Ovary (tissue), 9 donors: ENCODE measurements around the gene MAML2. TPM values are rescaled to one million over a fixed set of nuclear protein-coding genes. Genes with fewer than 3 reads are reported as not detected.

Source experiments
- DNase-seq, 5 donors: peaks; one replicate each; pipeline ENCODE4 v3.0.0-alpha.2; 2019 to 2020
- H3K27ac ChIP-seq, 2 donors: fragments of 200-600 bp; one replicate each; pipeline versions ENCODE4 v1.5.1 to v1.8.0; 2019 to 2022
- H3K27me3 ChIP-seq: fragments of 200-600 bp; one replicate; pipeline ENCODE4 v1.8.0; 2022
- H3K36me3 ChIP-seq: fragments of 200-600 bp; sonication (generic); one replicate; pipeline ENCODE4 v1.5.1; 2019
- H3K4me1 ChIP-seq: one replicate; pipeline ENCODE4 v1.8.1; 2013; ENCODE audit warnings: mild to moderate bottlenecking, moderate library complexity; ENCODE audit not compliant: insufficient read depth
- H3K4me3 ChIP-seq: fragments of 200-600 bp; sonication (generic); one replicate; pipeline ENCODE4 v1.5.1; 2017
- H3K9me3 ChIP-seq, 2 donors: fragments of 200-600 bp in 1 of 2; sonication (generic) in 1 of 2; one replicate each; pipeline versions ENCODE4 v1.5.1 to v1.8.1; 2013 to 2019; ENCODE audit warnings: mild to moderate bottlenecking in 1 of 2, moderate library complexity in 1 of 2
- EP300 ChIP-seq: sonication (generic); formaldehyde crosslinking; IDR thresholded peaks from one replicate; pipeline ENCODE4 v1.6.1; 2017; ENCODE audit warnings: antibody characterized with exemption
- POLR2A ChIP-seq: fragments of 450-650 bp; IDR thresholded peaks from one replicate; pipeline ENCODE4 v1.6.1; 2017; ENCODE audit warnings: antibody characterized with exemption, mild to moderate bottlenecking, moderate library complexity
- WGBS, 3 donors: extraction: QIAGEN DNeasy Blood & Tissue Kit in 1 of 3; methylation state at CpG; one replicate each; pipeline versions ENCODE4 v1.1.5 to v1.1.7; 2013 to 2017; 5-methylcytosine and 5-hydroxymethylcytosine counted together
- intact Hi-C, 4 donors: fragments of 100-400 bp; cut with DNase I; formaldehyde crosslinking; loops; one replicate each; pipeline versions ENCODE4 v1.11.0 to v1.15.1; 2022 to 2023
- polyA plus RNA-seq, 2 donors: library from polyadenylated mRNA; stranded (reverse); fragments of 200-250 nt in 1 of 2; fragments of 350-450 nt in 1 of 2; fragmentation: Illumina TruSeq in 1 of 2; extraction: RNeasy Lipid Tissue Mini Kit (QIAGEN cat#74804) in 1 of 2; gene quantifications; one replicate each; pipeline ENCODE4 v1.2.3, GENCODE V29; 2013 to 2014
- total RNA-seq, 7 donors: library from RNA; depleted of rRNA in 2 of 7; stranded (reverse); fragments of >200 nt in 2 of 7; fragmentation: NEBNext Ultra II Directional in 3 of 7; extraction: Animal tissue kit (Norgen Biotek cat#: 25700) in 3 of 7; gene quantifications; one replicate each; pipeline versions ENCODE4 v1.1.0 to v1.2.4, GENCODE V29; 2016 to 2023
- TF ChIP-seq, protein P1 (sequence below), 3 donors: fragments of 450-650 bp in 2 of 3; fragments of 200-600 bp in 1 of 3; IDR thresholded peaks; one replicate each; pipeline versions ENCODE4 v1.5.1 to v1.8.0; 2016 to 2022; ENCODE audit warnings: antibody characterized with exemption in 3 of 3, mild to moderate bottlenecking in 1 of 3
- donor health status: DM: no; HTN: no; CAD: no; lungs with moderate emphysema.
- donor health status: DM: no; HTN: no; CAD: no.
- donor health status: Bipolar disorder and iron deficiency.
- donor health status: DM: yes; HTN: yes; CAD: no.
- donor health status: DM: no; HTN: no; CAD: no.
- donor health status: DM: yes; HTN: yes; CAD: no.

The MAML2 gene
- total and polyA plus RNA-seq, 9 donors, result 7.3 to 17.5 (median 14.6) TPM

DNA sequence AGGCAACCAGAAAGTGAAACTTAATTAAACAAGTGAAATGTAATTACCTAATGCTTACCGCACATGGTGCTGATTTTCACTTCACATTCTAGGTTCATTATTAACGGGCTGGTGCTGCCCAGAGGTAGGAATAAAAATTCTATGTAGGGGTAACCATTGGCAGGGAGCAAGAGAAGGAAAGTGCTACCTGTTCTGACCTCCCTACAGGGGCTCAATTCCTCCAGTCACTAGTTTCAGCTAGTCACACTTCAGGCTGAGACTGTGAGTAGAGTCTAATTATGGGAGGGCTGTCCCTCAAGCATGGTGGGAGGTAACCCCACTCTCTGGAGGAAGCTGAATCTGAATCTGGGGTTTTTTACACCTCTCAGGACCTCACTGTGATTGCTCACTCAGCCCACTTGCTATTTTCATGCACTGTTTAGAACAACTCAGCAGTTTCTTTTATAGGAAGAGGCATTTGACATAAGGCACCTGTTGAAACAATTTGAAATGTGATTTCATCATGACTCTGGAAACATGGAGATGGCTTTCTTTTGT, 75.4 kb downstream of the MAML2 start:
- no peak overlapping the region for H3K27ac ChIP-seq
- no peak for DNase-seq
- peaks cover 5% of the 10 kb centered on the region for H3K4me1 ChIP-seq
- no peak for TF ChIP-seq POLR2A
- TF ChIP-seq, protein P1, sequence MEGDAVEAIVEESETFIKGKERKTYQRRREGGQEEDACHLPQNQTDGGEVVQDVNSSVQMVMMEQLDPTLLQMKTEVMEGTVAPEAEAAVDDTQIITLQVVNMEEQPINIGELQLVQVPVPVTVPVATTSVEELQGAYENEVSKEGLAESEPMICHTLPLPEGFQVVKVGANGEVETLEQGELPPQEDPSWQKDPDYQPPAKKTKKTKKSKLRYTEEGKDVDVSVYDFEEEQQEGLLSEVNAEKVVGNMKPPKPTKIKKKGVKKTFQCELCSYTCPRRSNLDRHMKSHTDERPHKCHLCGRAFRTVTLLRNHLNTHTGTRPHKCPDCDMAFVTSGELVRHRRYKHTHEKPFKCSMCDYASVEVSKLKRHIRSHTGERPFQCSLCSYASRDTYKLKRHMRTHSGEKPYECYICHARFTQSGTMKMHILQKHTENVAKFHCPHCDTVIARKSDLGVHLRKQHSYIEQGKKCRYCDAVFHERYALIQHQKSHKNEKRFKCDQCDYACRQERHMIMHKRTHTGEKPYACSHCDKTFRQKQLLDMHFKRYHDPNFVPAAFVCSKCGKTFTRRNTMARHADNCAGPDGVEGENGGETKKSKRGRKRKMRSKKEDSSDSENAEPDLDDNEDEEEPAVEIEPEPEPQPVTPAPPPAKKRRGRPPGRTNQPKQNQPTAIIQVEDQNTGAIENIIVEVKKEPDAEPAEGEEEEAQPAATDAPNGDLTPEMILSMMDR (IDR thresholded peaks at IDR 0.05), result no peak
- no peak for TF ChIP-seq EP300
- H3K36me3 ChIP-seq, result no peaks in the 10 kb centered on the region
- 69 to 84% (median 74%) methylated on average over 2 of the region's 2 CpGs for WGBS, 3 donors
- no peaks in the 10 kb centered on the region for H3K27me3 ChIP-seq
- intact Hi-C loops, result no loop called here
- no peak overlapping the region for H3K4me3 ChIP-seq
- no peaks in the 10 kb centered on the region for H3K9me3 ChIP-seq

DNA sequence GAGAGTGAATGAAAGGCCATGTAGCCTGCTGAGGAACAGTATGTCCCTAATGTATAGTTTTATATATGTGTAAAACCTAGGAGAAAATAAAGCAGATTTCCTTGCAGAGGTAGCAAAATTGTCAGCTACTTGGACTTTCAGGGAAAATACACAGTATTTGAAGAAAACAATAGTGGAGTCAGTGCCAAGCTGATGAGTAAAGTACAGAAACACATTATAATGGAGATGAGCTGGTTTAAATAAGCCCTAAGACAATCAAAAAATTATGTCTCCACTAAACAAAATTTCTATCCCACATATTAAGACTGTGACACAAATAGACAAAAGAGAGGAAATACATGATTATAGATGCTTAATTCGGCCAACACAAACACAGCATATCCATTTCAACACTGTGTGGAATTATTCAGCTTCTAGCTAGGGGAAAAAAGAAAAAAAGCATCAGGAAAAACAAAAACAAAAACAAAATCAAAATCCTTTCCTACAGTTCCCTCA, 75.9 kb downstream of the MAML2 start:
- no peak for DNase-seq
- no peaks in the 10 kb centered on the region for H3K27me3 ChIP-seq
- 57 to 71% (median 67%) methylated on average over 1 of the region's 1 CpG for WGBS, 3 donors
- intact Hi-C loops, result no loop called here
- no peak overlapping the region for H3K4me3 ChIP-seq
- H3K36me3 ChIP-seq, result no peaks in the 10 kb centered on the region
- TF ChIP-seq EP300 (no peak), POLR2A (no peak)
- TF ChIP-seq, protein P1 (IDR thresholded peaks at IDR 0.05), result no peak
- no peak overlapping the region for H3K27ac ChIP-seq
- peaks cover 5% of the 10 kb centered on the region for H3K4me1 ChIP-seq
- no peaks in the 10 kb centered on the region for H3K9me3 ChIP-seq

DNA sequence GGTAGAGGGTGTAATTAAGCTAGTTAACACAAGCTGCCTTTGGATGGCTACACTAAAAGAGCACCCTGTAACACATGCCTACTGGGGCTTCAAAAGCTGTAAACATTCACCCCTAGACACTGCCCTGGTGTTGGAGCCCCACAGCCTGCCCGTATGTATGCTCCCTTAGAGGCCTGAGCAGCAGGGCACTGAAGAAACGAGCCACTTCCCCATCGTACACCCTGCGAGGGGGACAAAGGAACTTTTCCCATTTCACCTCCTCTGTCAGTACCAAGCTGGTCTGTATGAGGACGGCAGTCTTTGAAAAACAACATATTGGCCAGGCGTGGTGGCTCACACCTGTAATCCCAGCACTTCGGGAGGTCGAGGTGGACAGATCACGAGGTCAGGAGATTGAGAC, 77.0 kb downstream of the MAML2 start:
- Histone ChIP-seq H3K9me3 (no peaks in the 10 kb centered on the region), H3K27me3 (no peaks in the 10 kb centered on the region), H3K27ac (no peak overlapping the region), H3K36me3 (no peaks in the 10 kb centered on the region), H3K4me1 (peaks cover 5% of the 10 kb centered on the region), H3K4me3 (no peak overlapping the region)
- no peak for TF ChIP-seq POLR2A
- no peak for TF ChIP-seq EP300
- TF ChIP-seq, protein P1 (IDR thresholded peaks at IDR 0.05), result no peak
- WGBS, 3 donors, result 91 to 96% (median 94%) methylated on average over 9 of the region's 9 CpGs
- DNase-seq, result no peak
- intact Hi-C loops, result no loop called here

- Histone ChIP-seq H3K4me1 (peaks cover 6% of the 10 kb centered on the region), H3K4me3 (no peak overlapping the region), H3K27me3 (no peaks in the 10 kb centered on the region), H3K36me3 (no peaks in the 10 kb centered on the region), H3K27ac (no peak overlapping the region), H3K9me3 (no peaks in the 10 kb centered on the region)
- DNase-seq, result no peak
- TF ChIP-seq POLR2A (no peak), EP300 (no peak)
- TF ChIP-seq, protein P1 (IDR thresholded peaks at IDR 0.05), result no peak
- 80 to 87% (median 86%) methylated on average over 8 of the region's 8 CpGs for WGBS, 3 donors
- intact Hi-C loops, result no loop called here
Observed at GRCh38 chr11:96265220-96265737, 77.7 kb downstream of the MAML2 start.
